ENCODE results near the gene TMEM69. TPM values are rescaled to one million over a fixed set of nuclear protein-coding genes. Genes with fewer than 3 reads are reported as not detected.

TMEM69 gene
- total and polyA plus RNA-seq, 2 of the 13 experiments (the other 11 are each of a cell fraction or from before 2014, with no cell fraction given): 25.4 to 135 TPM

DNA sequence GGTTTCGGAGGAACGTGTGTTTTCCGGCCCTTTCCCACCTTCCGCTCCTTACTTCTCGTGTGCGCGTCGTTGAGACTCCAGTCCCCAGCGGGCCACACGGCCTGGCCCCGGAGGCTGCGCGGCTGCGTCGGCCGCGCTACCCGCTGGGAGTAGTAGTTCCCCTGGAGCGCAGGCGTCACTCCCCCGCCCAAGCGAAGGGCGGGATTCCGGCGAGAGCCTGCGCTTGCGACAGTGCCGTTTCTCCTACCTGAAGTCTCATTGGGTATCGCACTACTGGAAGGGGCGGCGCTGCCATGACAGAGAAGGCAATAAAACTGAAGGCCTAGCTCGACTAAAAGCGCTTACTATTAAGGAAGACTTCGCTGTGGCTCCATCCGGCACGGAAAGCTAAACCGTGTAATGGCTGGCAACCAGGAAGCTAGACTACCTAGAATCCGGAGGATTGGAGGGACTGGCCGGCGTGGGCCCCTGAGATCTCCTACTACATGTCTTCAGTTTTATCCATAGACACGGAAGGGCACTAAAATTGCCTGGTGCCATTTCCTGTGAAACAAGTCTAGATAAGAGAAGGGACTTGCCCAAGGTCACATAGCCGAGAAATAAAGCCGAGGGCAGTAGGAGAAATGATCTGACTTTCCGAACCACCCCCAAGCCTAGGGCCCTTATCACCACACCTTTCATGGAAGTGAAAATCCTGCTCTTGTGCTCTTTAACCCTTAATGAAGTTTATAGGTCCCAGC, 797 bp upstream of the TMEM69 start (continued):
- TF ChIP-seq, protein P1, sequence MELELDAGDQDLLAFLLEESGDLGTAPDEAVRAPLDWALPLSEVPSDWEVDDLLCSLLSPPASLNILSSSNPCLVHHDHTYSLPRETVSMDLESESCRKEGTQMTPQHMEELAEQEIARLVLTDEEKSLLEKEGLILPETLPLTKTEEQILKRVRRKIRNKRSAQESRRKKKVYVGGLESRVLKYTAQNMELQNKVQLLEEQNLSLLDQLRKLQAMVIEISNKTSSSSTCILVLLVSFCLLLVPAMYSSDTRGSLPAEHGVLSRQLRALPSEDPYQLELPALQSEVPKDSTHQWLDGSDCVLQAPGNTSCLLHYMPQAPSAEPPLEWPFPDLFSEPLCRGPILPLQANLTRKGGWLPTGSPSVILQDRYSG (CRISPR knock-in tag; IDR thresholded peaks at IDR 0.05): no peak
- TF ChIP-seq KLF15 (CRISPR knock-in tag; IDR thresholded peaks at IDR 0.05; ENCODE audit: borderline replicate concordance) (no peak; the same call in 1 of the 2 replicates), SMYD3 (CRISPR knock-in tag; IDR thresholded peaks at IDR 0.05) (no peak; the same call in 1 of the 2 replicates), GLI4 (CRISPR knock-in tag; IDR thresholded peaks at IDR 0.05; ENCODE audit: borderline replicate concordance) (no peak), JUND (CRISPR knock-in tag; IDR thresholded peaks at IDR 0.05) (no peak), NR2F2 (IDR thresholded peaks at IDR 0.05; ENCODE audit: borderline replicate concordance, low read depth) (no peak), ZNF121 (CRISPR knock-in tag; IDR thresholded peaks at IDR 0.05) (no peak), NPAS2 (CRISPR knock-in tag; IDR thresholded peaks at IDR 0.05; ENCODE audit: borderline replicate concordance) (no peak), ZNF10 (CRISPR knock-in tag; IDR thresholded peaks at IDR 0.05; ENCODE audit: borderline replicate concordance, low read depth) (no peak), GTF3A (CRISPR knock-in tag; conservative IDR thresholded peaks at IDR 0.05) (no peak), CBX5 (CRISPR knock-in tag; IDR thresholded peaks at IDR 0.05; ENCODE audit: borderline replicate concordance) (no peak; the same call in 1 of the 2 replicates), NR2F6 (IDR thresholded peaks at IDR 0.05) (no peak), NR2F6 (CRISPR knock-in tag; IDR thresholded peaks at IDR 0.05) (no peak; the same call in 1 of the 2 replicates), PHF21A (CRISPR knock-in tag; IDR thresholded peaks at IDR 0.05) (peak; percentile 69; the same call in 1 of the 2 replicates), ZNF556 (CRISPR knock-in tag; IDR thresholded peaks at IDR 0.05; ENCODE audit: borderline replicate concordance) (peak; percentile 17; the same call in 1 of the 2 replicates), ZBTB21 (CRISPR knock-in tag; IDR thresholded peaks at IDR 0.05) (no peak), TOPORS (CRISPR knock-in tag; IDR thresholded peaks at IDR 0.05) (no peak), CCAR2 (optimal IDR thresholded peaks at IDR 0.05; ENCODE audit: low read depth, low read length) (no peak), ZNF431 (CRISPR knock-in tag; IDR thresholded peaks at IDR 0.05; ENCODE audit: borderline replicate concordance, low read depth) (no peak)
- TF ChIP-seq, protein P2, sequence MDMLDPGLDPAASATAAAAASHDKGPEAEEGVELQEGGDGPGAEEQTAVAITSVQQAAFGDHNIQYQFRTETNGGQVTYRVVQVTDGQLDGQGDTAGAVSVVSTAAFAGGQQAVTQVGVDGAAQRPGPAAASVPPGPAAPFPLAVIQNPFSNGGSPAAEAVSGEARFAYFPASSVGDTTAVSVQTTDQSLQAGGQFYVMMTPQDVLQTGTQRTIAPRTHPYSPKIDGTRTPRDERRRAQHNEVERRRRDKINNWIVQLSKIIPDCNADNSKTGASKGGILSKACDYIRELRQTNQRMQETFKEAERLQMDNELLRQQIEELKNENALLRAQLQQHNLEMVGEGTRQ (IDR thresholded peaks at IDR 0.05; ENCODE audit: low read depth, low read length): no peak
- TF ChIP-seq, protein P2 (CRISPR knock-in tag; IDR thresholded peaks at IDR 0.05; ENCODE audit: borderline replicate concordance): no peak; the same call in 1 of the 2 replicates
- TF ChIP-seq, protein P3, sequence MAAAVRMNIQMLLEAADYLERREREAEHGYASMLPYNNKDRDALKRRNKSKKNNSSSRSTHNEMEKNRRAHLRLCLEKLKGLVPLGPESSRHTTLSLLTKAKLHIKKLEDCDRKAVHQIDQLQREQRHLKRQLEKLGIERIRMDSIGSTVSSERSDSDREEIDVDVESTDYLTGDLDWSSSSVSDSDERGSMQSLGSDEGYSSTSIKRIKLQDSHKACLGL (CRISPR knock-in tag; IDR thresholded peaks at IDR 0.05): 0 out of 2 replicates have a peak, but pooled peaks have one; percentile 29
- TF ChIP-seq, protein P4, sequence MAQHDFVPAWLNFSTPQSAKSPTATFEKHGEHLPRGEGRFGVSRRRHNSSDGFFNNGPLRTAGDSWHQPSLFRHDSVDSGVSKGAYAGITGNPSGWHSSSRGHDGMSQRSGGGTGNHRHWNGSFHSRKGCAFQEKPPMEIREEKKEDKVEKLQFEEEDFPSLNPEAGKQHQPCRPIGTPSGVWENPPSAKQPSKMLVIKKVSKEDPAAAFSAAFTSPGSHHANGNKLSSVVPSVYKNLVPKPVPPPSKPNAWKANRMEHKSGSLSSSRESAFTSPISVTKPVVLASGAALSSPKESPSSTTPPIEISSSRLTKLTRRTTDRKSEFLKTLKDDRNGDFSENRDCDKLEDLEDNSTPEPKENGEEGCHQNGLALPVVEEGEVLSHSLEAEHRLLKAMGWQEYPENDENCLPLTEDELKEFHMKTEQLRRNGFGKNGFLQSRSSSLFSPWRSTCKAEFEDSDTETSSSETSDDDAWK (CRISPR knock-in tag; IDR thresholded peaks at IDR 0.05): no peak
- TF ChIP-seq, protein P5, sequence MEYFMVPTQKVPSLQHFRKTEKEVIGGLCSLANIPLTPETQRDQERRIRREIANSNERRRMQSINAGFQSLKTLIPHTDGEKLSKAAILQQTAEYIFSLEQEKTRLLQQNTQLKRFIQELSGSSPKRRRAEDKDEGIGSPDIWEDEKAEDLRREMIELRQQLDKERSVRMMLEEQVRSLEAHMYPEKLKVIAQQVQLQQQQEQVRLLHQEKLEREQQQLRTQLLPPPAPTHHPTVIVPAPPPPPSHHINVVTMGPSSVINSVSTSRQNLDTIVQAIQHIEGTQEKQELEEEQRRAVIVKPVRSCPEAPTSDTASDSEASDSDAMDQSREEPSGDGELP (IDR thresholded peaks at IDR 0.05; ENCODE audit: borderline replicate concordance, low read depth): no peak; the same call in 1 of the 2 replicates

All from HepG2 (cell line).